ENCODE data around the gene FAM222B. TPM values are rescaled to one million over a fixed set of nuclear protein-coding genes. Genes with fewer than 3 reads are reported as not detected.

The FAM222B gene
- polyA plus RNA-seq, 1 experiment: 5.2 TPM

DNA sequence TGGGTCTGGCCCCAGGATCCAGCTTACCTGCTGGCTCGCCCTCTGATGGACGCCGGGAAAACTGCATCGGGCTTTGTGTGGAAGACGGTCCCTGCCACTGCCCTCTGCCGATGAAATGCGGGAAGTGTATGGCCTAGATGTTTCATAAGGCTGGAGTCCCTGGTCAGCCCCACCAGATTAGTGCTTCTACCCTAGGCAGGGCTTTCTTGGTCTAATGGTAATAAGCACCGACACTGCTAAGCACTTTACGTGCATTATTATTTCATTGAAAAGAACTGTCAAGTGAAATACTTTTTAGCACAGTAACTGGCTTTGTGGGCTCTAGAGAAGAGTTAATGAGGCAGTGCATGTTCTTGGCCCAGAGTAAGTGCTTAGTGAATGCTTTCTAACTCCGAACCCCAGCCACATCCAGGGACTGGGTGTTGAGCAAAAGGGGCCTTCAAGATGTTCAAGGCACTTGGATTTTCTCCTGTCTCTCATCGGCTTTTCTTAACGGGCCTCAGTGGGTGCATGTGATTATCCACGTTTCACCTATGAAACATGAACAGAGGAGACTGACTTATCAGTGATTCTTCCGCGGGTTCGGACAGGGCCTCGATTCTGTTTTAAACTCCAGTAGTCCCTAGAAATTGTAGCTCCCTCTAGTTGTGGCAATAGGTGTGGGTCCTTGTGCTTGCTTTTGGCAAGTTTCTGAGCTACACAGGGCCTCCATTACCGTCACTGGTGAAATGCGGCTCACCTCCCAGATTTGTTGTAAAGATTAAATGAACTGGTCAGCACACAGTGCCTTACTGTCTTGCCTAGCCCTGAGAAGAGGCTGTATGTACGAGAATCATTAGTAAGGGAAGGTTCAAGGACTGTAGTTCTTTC lies 92.2 kb downstream of the FAM222B start:
- DNase-seq (ENCODE audit: low read depth): no peak
- Histone ChIP-seq H3K4me3 (ENCODE audit: low read depth, low read length) (no peak overlapping the region), H3K27me3 (ENCODE audit: control insufficient read depth, insufficient read depth, low read length) (no peaks in the 10 kb centered on the region), H3K36me3 (ENCODE audit: control insufficient read depth, insufficient read depth, low read length) (peaks cover 36% of the 10 kb centered on the region)
- ChIA-PET CTCF (interaction anchor here (0.6 to 18.7 kb wide), 34 partner anchors 9 to 345 kb away, joined by 3 to 416 read pairs (median 3); partner anchors contain the start of genes FAM222B, FLOT2, NEK8 and TLCD1), POLR2A (interaction anchor here (0.6 to 2.1 kb wide), 3 partner anchors 24 to 103 kb away, joined by 3 to 19 read pairs (median 4); partner anchors contain the start of gene TLCD1)
- TF ChIP-seq, protein P1, sequence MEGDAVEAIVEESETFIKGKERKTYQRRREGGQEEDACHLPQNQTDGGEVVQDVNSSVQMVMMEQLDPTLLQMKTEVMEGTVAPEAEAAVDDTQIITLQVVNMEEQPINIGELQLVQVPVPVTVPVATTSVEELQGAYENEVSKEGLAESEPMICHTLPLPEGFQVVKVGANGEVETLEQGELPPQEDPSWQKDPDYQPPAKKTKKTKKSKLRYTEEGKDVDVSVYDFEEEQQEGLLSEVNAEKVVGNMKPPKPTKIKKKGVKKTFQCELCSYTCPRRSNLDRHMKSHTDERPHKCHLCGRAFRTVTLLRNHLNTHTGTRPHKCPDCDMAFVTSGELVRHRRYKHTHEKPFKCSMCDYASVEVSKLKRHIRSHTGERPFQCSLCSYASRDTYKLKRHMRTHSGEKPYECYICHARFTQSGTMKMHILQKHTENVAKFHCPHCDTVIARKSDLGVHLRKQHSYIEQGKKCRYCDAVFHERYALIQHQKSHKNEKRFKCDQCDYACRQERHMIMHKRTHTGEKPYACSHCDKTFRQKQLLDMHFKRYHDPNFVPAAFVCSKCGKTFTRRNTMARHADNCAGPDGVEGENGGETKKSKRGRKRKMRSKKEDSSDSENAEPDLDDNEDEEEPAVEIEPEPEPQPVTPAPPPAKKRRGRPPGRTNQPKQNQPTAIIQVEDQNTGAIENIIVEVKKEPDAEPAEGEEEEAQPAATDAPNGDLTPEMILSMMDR (IDR thresholded peaks at IDR 0.05; ENCODE audit: insufficient read depth, low read depth, low read length): peak; percentile 100

DNA sequence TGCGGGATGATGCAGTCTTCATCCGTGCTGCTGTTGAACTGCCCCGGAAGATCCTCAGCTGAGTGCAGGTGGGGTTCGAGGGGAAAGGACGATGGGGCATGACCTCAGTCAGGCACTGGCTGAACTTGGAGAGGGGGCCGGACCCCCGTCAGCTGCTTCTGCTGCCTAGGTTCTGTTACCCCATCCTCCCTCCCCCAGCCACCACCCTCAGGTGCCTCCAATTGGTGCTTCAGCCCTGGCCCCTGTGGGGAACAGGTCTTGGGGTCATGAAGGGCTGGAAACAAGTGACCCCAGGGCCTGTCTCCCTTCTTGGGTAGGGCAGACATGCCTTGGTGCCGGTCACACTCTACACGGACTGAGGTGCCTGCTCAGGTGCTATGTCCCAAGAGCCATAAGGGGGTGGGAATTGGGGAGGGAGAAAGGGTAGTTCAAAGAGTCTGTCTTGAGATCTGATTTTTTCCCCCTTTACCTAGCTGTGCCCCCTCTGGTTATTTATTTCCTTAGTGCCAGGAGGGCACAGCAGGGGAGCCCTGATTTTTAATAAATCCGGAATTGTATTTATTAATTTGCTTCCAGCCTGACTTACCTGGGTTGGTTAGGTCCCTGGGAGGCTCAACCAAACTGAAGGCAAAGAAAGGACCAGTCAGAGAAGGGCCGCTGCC lies 92.9 kb downstream of the FAM222B start:
- ChIA-PET POLR2A (interaction anchor here (0.6 to 2.1 kb wide), 3 partner anchors 23 to 103 kb away, joined by 3 to 19 read pairs (median 4); partner anchors contain the start of gene TLCD1), CTCF (interaction anchor here (0.6 to 18.7 kb wide), 28 partner anchors 13 to 204 kb away, joined by 3 to 416 read pairs (median 4); partner anchors contain the start of genes FAM222B, FLOT2, NEK8 and TLCD1)
- H3K27me3 ChIP-seq (ENCODE audit: control insufficient read depth, insufficient read depth, low read length): no peaks in the 10 kb centered on the region
- no peak overlapping the region for H3K4me3 ChIP-seq (ENCODE audit: low read depth, low read length)
- TF ChIP-seq, protein P1 (IDR thresholded peaks at IDR 0.05; ENCODE audit: insufficient read depth, low read depth, low read length): no peak
- H3K36me3 ChIP-seq (ENCODE audit: control insufficient read depth, insufficient read depth, low read length): peaks cover 36% of the 10 kb centered on the region
- DNase-seq (ENCODE audit: low read depth): no peak

GRCh38 chr17:28748852-28749515 lies 93.6 kb downstream of the FAM222B start:
- POLR2A ChIA-PET: interaction anchor here (2.1 kb wide), 1 partner anchor 22 kb away, joined by 19 read pairs; the partner anchor contains the start of gene TLCD1
- H3K36me3 ChIP-seq (ENCODE audit: control insufficient read depth, insufficient read depth, low read length): peaks cover 36% of the 10 kb centered on the region
- no peaks in the 10 kb centered on the region for H3K27me3 ChIP-seq (ENCODE audit: control insufficient read depth, insufficient read depth, low read length)
- CTCF ChIA-PET: interaction anchor here (0.7 to 18.7 kb wide), 11 partner anchors 13 to 205 kb away, joined by 3 to 416 read pairs (median 4); partner anchors contain the start of genes FAM222B, FLOT2, NEK8 and TLCD1
- DNase-seq (ENCODE audit: low read depth): no peak
- no peak overlapping the region for H3K4me3 ChIP-seq (ENCODE audit: low read depth, low read length)
- TF ChIP-seq, protein P1 (IDR thresholded peaks at IDR 0.05; ENCODE audit: insufficient read depth, low read depth, low read length): no peak

DNA sequence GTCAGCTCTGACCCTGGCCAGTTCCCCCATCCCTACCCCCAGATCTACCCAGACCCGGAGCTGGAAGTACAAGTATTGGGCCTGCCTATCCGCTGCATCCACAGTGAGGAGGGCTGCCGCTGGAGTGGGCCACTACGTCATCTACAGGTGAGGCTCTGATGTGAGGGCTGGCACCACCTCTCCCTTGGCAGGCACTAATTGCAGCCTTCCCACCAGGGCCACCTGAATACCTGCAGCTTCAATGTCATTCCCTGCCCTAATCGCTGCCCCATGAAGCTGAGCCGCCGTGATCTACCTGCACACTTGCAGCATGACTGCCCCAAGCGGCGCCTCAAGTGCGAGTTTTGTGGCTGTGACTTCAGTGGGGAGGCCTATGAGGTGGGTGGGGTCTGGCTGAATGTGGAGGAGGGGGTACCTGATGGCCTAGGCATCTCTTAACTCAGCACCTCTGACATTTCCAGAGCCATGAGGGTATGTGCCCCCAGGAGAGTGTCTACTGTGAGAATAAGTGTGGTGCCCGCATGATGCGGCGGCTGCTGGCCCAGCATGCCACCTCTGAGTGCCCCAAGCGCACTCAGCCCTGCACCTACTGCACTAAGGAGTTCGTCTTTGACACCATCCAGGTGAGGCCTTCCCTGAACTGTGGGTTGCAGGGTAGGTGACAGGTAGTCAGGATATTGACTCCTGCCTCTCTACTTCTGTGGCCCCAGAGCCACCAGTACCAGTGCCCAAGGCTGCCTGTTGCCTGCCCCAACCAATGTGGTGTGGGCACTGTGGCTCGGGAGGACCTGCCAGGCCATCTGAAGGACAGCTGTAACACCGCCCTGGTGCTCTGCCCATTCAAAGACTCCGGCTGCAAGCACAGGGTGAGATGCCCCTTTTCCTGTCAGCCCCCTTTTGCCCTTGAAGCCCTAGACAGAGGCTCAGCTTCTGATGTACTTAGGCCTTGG lies 94.5 kb downstream of the FAM222B start:
- TF ChIP-seq, protein P1 (IDR thresholded peaks at IDR 0.05; ENCODE audit: insufficient read depth, low read depth, low read length): no peak
- ChIA-PET POLR2A (interaction anchor here (2.1 kb wide), 1 partner anchor 22 kb away, joined by 19 read pairs; the partner anchor contains the start of gene TLCD1), CTCF (interaction anchor here (0.6 to 18.7 kb wide), 6 partner anchors 14 to 206 kb away, joined by 3 to 416 read pairs (median 6); partner anchors contain the start of genes NEK8 and TLCD1)
- Histone ChIP-seq H3K27me3 (ENCODE audit: control insufficient read depth, insufficient read depth, low read length) (no peaks in the 10 kb centered on the region), H3K4me3 (ENCODE audit: low read depth, low read length) (no peak overlapping the region), H3K36me3 (ENCODE audit: control insufficient read depth, insufficient read depth, low read length) (peaks cover 36% of the 10 kb centered on the region)
- no peak for DNase-seq (ENCODE audit: low read depth)
